Activated CD8-positive, alpha-beta memory T cell treated with anti-CD3 and anti-CD28 coated beads, Interleukin-2, amount 50 U/mL, for 1 hour (primary cell): ENCODE measurements around the gene DSCAML1.

Source experiments
- DNase-seq: peaks from one replicate; pipeline ENCODE4 v3.0.0-alpha.2; 2020; ENCODE audit errors: extremely low read depth

DSCAML1 gene

GRCh38 chr11:117663414-117663813 lies 133.6 kb downstream of the DSCAML1 start:
- no peak for DNase-seq

- DNase-seq, result no peak
Observed at GRCh38 chr11:117662671-117663269, 134.2 kb downstream of the DSCAML1 start.

- no peak for DNase-seq
Observed at GRCh38 chr11:117662255-117662654, 134.8 kb downstream of the DSCAML1 start.

GRCh38 chr11:117658809-117659208 lies 138.2 kb downstream of the DSCAML1 start:
- no peak for DNase-seq

- DNase-seq, result no peak
Observed at GRCh38 chr11:117657794-117658193, 139.2 kb downstream of the DSCAML1 start.

- no peak for DNase-seq
Observed at GRCh38 chr11:117654281-117655255, 142.4 kb downstream of the DSCAML1 start.

GRCh38 chr11:117652521-117652920 lies 144.5 kb downstream of the DSCAML1 start:
- DNase-seq, result no peak

GRCh38 chr11:117649296-117650055 lies 147.5 kb downstream of the DSCAML1 start:
- DNase-seq, result no peak

GRCh38 chr11:117647872-117648271 lies 149.1 kb downstream of the DSCAML1 start:
- DNase-seq, result no peak

GRCh38 chr11:117647207-117647606 lies 149.8 kb downstream of the DSCAML1 start:
- no peak for DNase-seq

- DNase-seq, result no peak
Observed at GRCh38 chr11:117646411-117646810, 150.6 kb downstream of the DSCAML1 start.

- DNase-seq, result no peak
Observed at GRCh38 chr11:117644403-117645155, 152.4 kb downstream of the DSCAML1 start.

GRCh38 chr11:117643606-117644300 lies 153.3 kb downstream of the DSCAML1 start:
- no peak for DNase-seq

GRCh38 chr11:117642835-117643234 lies 154.2 kb downstream of the DSCAML1 start:
- DNase-seq, result no peak

GRCh38 chr11:117642396-117642795 lies 154.6 kb downstream of the DSCAML1 start:
- DNase-seq, result no peak

- no peak for DNase-seq
Observed at GRCh38 chr11:117641008-117641915, 155.8 kb downstream of the DSCAML1 start.

GRCh38 chr11:117640041-117640440 lies 157.0 kb downstream of the DSCAML1 start:
- no peak for DNase-seq

- no peak for DNase-seq
Observed at GRCh38 chr11:117639601-117640000, 157.4 kb downstream of the DSCAML1 start.

GRCh38 chr11:117638911-117639543 lies 158.0 kb downstream of the DSCAML1 start:
- no peak for DNase-seq
